Measurements from ENCODE around the gene ERC2.

The ERC2 gene

GRCh38 chr3:55521738-55522421, 946.4 kb downstream of the ERC2 start:
- Histone ChIP-seq H3K4me1 (ENCODE audit: control insufficient read depth, insufficient read depth, low read length) (peaks cover 11% of the 10 kb centered on the region), H3K4me3 (ENCODE audit: low read depth, low read length) (no peak overlapping the region), H3K9me3 (ENCODE audit: control insufficient read depth, insufficient read depth, low read depth, low read length) (no peaks in the 10 kb centered on the region), H3K36me3 (ENCODE audit: control insufficient read depth in 2 of 2, insufficient read depth in 1 of 2, low read length in 2 of 2) (no peaks in the 10 kb centered on the region), H3K27ac (ENCODE audit: extremely low read depth, low read depth, low read length) (no peak overlapping the region)
- TF ChIP-seq TCF7L2 (IDR thresholded peaks at IDR 0.05; ENCODE audit: borderline replicate concordance, low read depth, low read length) (no peak), ZNF148 (tag by site-specific recombination; IDR thresholded peaks at IDR 0.05; ENCODE audit: borderline replicate concordance) (no peak), ZXDB (tag by site-specific recombination; IDR thresholded peaks at IDR 0.05) (no peak), ZNF239 (tag by site-specific recombination; IDR thresholded peaks at IDR 0.05) (no peak), INSM2 (tag by site-specific recombination; IDR thresholded peaks at IDR 0.05) (no peak), OVOL3 (tag by site-specific recombination; IDR thresholded peaks at IDR 0.05) (no peak), ZNF623 (tag by site-specific recombination; IDR thresholded peaks at IDR 0.05) (no peak), ZNF211 (tag by site-specific recombination; IDR thresholded peaks at IDR 0.05; ENCODE audit: low read depth) (no peak), ZNF423 (tag by site-specific recombination; IDR thresholded peaks at IDR 0.05) (no peak), ZNF404 (tag by site-specific recombination; IDR thresholded peaks at IDR 0.05) (no peak), ZBTB11 (tag by site-specific recombination; conservative IDR thresholded peaks at IDR 0.05; ENCODE audit: low read depth) (no peak), ZNF544 (tag by site-specific recombination; IDR thresholded peaks at IDR 0.05) (no peak), ZNF280D (tag by site-specific recombination; IDR thresholded peaks at IDR 0.05) (no peak), BCL11A (tag by site-specific recombination; IDR thresholded peaks at IDR 0.05; ENCODE audit: low read depth) (no peak), ZNF426 (tag by site-specific recombination; IDR thresholded peaks at IDR 0.05) (no peak), ZBTB7A (tag by site-specific recombination; IDR thresholded peaks at IDR 0.05; ENCODE audit: low read depth) (no peak), ZNF350 (tag by site-specific recombination; IDR thresholded peaks at IDR 0.05) (no peak)
- ChIA-PET POLR2A (no interaction called here), CTCF (no interaction called here)

All from HEK293 (cell line).